Measurements from ENCODE around the gene KIAA1217.

Gene KIAA1217

DNA sequence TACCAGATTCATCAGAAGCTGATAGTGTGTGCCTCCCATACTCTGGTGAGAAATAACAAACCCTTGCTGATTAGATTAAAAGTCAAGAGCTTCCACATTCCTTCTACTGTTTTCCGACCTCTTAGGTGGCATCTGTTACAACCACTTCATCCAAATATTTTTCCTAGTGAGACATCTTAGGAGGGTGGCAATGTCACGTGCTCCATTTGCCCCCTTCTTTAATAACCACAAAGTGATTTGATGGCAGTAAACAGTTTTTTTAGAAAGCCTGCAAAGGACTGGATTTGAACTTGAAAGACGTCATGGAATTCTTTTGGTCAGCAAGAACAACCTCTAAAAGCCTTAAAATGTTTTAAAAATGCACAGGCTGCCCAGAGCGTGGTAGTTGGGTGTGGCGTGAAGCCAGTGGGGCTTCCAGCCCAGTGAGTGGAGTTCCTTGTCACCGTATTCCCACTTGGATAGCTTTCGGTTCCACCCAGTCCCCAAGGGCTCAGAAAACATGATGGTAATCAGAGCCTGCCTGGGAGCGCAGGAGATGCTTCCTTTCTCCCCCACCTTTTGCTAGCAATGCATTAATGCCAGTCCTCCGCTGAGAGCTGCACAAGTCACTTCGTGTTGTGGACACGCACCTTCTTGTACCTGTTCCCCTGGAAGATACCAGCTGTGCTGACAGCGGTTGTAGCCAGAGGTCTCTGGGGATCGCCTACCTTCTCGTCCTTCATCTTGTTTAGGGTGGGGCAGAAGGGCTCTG is 256.4 kb downstream of the KIAA1217 start:
- TF ChIP-seq POLR2AphosphoS5 (IDR thresholded peaks at IDR 0.05; ENCODE audit: low read depth, low read length) (no peak), TAF1 (IDR thresholded peaks at IDR 0.05; ENCODE audit: borderline replicate concordance, insufficient read depth, low read length) (no peak), FOXP2 (optimal IDR thresholded peaks at IDR 0.05; ENCODE audit: borderline replicate concordance, extremely low read depth, extremely low read length, insufficient read depth) (no peak), SIN3A (IDR thresholded peaks at IDR 0.05; ENCODE audit: borderline replicate concordance, insufficient read depth, low read length) (no peak)
- TF ChIP-seq, protein P1, sequence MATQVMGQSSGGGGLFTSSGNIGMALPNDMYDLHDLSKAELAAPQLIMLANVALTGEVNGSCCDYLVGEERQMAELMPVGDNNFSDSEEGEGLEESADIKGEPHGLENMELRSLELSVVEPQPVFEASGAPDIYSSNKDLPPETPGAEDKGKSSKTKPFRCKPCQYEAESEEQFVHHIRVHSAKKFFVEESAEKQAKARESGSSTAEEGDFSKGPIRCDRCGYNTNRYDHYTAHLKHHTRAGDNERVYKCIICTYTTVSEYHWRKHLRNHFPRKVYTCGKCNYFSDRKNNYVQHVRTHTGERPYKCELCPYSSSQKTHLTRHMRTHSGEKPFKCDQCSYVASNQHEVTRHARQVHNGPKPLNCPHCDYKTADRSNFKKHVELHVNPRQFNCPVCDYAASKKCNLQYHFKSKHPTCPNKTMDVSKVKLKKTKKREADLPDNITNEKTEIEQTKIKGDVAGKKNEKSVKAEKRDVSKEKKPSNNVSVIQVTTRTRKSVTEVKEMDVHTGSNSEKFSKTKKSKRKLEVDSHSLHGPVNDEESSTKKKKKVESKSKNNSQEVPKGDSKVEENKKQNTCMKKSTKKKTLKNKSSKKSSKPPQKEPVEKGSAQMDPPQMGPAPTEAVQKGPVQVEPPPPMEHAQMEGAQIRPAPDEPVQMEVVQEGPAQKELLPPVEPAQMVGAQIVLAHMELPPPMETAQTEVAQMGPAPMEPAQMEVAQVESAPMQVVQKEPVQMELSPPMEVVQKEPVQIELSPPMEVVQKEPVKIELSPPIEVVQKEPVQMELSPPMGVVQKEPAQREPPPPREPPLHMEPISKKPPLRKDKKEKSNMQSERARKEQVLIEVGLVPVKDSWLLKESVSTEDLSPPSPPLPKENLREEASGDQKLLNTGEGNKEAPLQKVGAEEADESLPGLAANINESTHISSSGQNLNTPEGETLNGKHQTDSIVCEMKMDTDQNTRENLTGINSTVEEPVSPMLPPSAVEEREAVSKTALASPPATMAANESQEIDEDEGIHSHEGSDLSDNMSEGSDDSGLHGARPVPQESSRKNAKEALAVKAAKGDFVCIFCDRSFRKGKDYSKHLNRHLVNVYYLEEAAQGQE (IDR thresholded peaks at IDR 0.05; ENCODE audit: insufficient read depth in 1 of 2, low read depth in 2 of 2, low read length in 2 of 2): no peak

DNA sequence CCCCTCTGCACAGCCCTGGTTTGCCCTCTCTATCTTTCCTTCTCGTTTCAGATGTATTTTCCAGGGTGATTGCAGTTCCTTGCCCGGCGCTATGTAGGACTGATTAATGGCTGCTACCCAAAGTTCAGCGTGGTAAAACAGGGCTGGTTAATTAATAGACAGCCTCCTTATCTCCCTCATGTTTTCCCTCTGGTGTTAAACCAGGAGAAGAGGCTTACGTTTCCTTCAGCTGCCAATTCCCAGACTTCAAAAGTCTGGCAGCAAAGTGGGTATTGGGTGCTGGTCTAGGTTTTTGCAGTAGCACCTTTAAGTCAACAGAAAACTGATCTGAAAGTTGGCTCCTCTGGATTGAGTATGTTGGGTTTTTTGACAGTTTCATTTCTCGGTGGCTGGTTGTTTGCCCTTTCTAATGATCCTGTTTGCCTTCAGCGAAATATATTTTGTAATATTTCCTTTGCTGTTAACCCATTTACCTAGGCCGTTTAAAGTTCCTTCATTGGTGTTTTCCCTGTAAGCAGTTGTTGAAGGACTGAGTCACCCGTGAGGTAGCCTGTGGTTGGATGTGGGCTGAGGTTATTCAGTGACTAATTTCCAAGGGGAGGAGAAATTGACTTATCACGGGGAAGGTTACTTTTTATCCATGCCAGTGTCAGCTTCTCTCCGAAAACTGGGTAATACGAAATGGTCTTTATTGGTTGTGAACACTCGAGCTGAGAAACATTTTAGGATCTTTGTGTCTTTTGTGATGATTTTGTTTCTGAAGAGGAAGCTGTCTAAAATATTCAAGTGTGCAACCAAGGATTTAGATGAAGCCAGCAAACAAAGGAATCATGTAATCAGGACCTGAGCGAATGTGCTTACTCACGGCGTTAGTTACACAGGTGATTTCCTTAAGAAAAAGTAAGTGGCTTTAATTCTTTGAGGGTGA is 257.2 kb downstream of the KIAA1217 start:
- no peak for TF ChIP-seq POLR2AphosphoS5 (IDR thresholded peaks at IDR 0.05; ENCODE audit: low read depth, low read length)
- no peak for TF ChIP-seq SIN3A (IDR thresholded peaks at IDR 0.05; ENCODE audit: borderline replicate concordance, insufficient read depth, low read length)
- TF ChIP-seq, protein P1 (IDR thresholded peaks at IDR 0.05; ENCODE audit: insufficient read depth in 1 of 2, low read depth in 2 of 2, low read length in 2 of 2): no peak

DNA sequence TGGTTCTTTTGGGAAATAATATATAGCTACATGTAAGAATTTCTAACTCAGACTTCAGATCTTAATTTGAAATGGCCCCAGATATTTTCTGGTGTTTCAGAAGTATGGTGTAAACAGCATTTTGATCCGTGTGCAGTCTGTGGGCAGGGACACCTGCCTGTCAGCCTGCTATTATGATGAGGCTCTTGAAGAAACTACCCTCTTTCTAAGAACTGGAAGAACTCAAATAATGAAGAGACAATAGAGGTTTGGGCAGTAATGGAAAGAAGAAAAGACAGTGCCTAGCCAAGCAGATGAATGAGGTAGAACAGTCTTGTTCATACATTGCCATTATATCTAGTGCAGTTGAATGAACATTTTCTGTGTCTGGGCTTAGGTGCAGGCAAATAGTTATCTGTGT is 258.2 kb downstream of the KIAA1217 start:
- no peak for TF ChIP-seq POLR2AphosphoS5 (IDR thresholded peaks at IDR 0.05; ENCODE audit: low read depth, low read length)

DNA sequence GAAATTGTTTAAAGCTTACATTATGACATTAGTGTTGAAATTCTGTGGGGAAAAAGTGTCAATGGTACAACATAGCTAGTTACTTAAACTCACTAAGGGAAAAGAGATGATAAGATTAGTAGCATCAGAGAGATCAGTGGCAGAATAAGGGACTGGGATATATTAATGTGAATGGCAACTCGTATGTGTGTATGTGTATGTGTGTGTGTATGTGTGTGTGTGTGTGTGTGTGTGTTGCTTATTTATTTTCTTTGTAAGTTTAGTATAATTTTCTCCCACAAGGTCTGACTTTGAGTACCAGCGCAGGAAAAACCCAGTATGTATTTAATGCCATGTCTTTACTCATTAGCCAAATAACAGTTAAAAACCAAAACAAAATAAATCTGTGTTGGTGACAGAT is 258.7 kb downstream of the KIAA1217 start:
- TF ChIP-seq FOXP2 (optimal IDR thresholded peaks at IDR 0.05; ENCODE audit: borderline replicate concordance, extremely low read depth, extremely low read length, insufficient read depth): no peak
- TF ChIP-seq SIN3A (IDR thresholded peaks at IDR 0.05; ENCODE audit: borderline replicate concordance, insufficient read depth, low read length): no peak
- no peak for TF ChIP-seq POLR2AphosphoS5 (IDR thresholded peaks at IDR 0.05; ENCODE audit: low read depth, low read length)
- TF ChIP-seq TAF1 (IDR thresholded peaks at IDR 0.05; ENCODE audit: borderline replicate concordance, insufficient read depth, low read length): no peak
- TF ChIP-seq, protein P1 (IDR thresholded peaks at IDR 0.05; ENCODE audit: insufficient read depth in 1 of 2, low read depth in 2 of 2, low read length in 2 of 2): no peak

DNA sequence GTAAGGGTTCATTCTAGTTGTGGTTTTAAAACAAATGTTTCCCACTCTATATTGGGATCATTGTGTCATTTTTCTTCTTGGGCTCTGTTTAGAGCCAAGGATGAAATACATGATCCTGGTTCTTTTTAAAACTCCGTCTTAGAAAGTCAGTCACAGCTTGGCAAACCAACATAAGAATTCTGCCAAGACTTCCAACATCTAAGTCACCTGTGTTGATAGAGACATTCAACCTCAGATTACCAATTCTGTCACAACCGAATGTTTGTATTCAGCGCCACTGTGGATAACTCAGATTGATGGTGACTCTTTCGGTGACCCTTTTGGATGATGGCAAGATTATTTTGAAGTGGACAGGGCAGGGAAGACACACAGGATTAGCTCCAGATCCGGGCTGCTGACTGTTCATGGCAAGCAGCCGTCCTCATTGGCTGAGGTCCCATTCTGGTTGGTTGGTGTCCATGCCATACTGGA is 259.4 kb downstream of the KIAA1217 start:
- TF ChIP-seq POLR2AphosphoS5 (IDR thresholded peaks at IDR 0.05; ENCODE audit: low read depth, low read length) (no peak), FOXP2 (optimal IDR thresholded peaks at IDR 0.05; ENCODE audit: borderline replicate concordance, extremely low read depth, extremely low read length, insufficient read depth) (no peak), SIN3A (IDR thresholded peaks at IDR 0.05; ENCODE audit: borderline replicate concordance, insufficient read depth, low read length) (no peak), TAF1 (IDR thresholded peaks at IDR 0.05; ENCODE audit: borderline replicate concordance, insufficient read depth, low read length) (no peak)
- TF ChIP-seq, protein P1 (IDR thresholded peaks at IDR 0.05; ENCODE audit: insufficient read depth in 1 of 2, low read depth in 2 of 2, low read length in 2 of 2): no peak

Measured in PFSK-1 (cell line).